DOHH2 (cell line): Measurements from ENCODE around the gene NPAS3.

ENCODE experiments used
- EZH2phosphoT487 ChIP-seq: fragments of 200-600 bp; sonication (generic); IDR thresholded peaks from 2 replicates; pipeline ENCODE4 v1.6.1; 2017; ENCODE audit warnings: borderline replicate concordance, mild to moderate bottlenecking, antibody characterized with exemption, low read length, moderate library complexity, mixed read lengths
- TF ChIP-seq, protein P1 (sequence below): fragments of 200-600 bp; sonication (generic); IDR thresholded peaks from one replicate; pipeline ENCODE4 v1.5.1; 2014; ENCODE audit warnings: antibody characterized with exemption, mild to moderate bottlenecking, low read depth, low read length; ENCODE audit not compliant: poor library complexity, severe bottlenecking

GRCh38 chr14:33509454-33509853 lies 570.8 kb downstream of the NPAS3 start:
- TF ChIP-seq, protein P1, sequence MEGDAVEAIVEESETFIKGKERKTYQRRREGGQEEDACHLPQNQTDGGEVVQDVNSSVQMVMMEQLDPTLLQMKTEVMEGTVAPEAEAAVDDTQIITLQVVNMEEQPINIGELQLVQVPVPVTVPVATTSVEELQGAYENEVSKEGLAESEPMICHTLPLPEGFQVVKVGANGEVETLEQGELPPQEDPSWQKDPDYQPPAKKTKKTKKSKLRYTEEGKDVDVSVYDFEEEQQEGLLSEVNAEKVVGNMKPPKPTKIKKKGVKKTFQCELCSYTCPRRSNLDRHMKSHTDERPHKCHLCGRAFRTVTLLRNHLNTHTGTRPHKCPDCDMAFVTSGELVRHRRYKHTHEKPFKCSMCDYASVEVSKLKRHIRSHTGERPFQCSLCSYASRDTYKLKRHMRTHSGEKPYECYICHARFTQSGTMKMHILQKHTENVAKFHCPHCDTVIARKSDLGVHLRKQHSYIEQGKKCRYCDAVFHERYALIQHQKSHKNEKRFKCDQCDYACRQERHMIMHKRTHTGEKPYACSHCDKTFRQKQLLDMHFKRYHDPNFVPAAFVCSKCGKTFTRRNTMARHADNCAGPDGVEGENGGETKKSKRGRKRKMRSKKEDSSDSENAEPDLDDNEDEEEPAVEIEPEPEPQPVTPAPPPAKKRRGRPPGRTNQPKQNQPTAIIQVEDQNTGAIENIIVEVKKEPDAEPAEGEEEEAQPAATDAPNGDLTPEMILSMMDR, result no peak
- TF ChIP-seq EZH2phosphoT487, result no peak
